HepG2 (cell line): ENCODE measurements around the gene RIPK3. TPM values are rescaled to one million over a fixed set of nuclear protein-coding genes. Genes with fewer than 3 reads are reported as not detected.

Source experiments
- ATAC-seq: fragments of 200-7000 bp; cut with Tn5 transposase; 3 replicates; pipeline ENCODE4 v1.9.1; 2020; ENCODE audit warnings: mild to moderate bottlenecking, moderate library complexity
- BruUV-seq: library from RNA; stranded (reverse); fragments of 400-500 nt; replicated peaks from 2 replicates; lab custom pipeline; 2021; lab: Mats Ljungman, UMichigan
- CTCF ChIA-PET: fragments of 300-600 bp; formaldehyde crosslinking; extraction: SDS; loops from one replicate; lab custom pipeline; 2021; ENCODE audit warnings: low total read pairs, inconsistent platforms, low intra/inter-chr PET ratio; lab: Yijun Ruan, JAX
- POLR2A ChIA-PET: fragments of 350-600 bp; sonication (Branson Sonifier 250); formaldehyde crosslinking; loops from one replicate; lab custom pipeline; 2020; ENCODE audit warnings: antibody characterized with exemption, inconsistent platforms; lab: Yijun Ruan, JAX
- DNase-seq: peaks from one replicate; pipeline ENCODE4 v3.0.0-alpha.2; 2015; ENCODE audit warnings: low spot score
- FAIRE-seq: peaks from 3 replicates; lab custom pipeline; 2011; peaks lifted over from hg19 to GRCh38; lab: Jason Lieb, UNC
- H2AFZ ChIP-seq: one replicate; pipeline ENCODE4 v1.6.1; 2011; ENCODE audit warnings: low read length, inconsistent platforms
- H3K27ac ChIP-seq: fragments of 300-600 bp; 3 replicates; pipeline ENCODE4 v1.8.0; 2011; ENCODE audit warnings: mixed run types, mild to moderate bottlenecking, mixed read lengths, low read length, inconsistent platforms; ENCODE audit not compliant: insufficient read depth; ENCODE audit errors: extremely low read length
- H3K27me3 ChIP-seq, 2 experiments: fragments of 200-600 bp in 1 of 2; 2 replicates in 1 of 2; 3 replicates in 1 of 2; pipeline versions ENCODE4 v1.6.0 to v1.8.0; 2011; ENCODE audit warnings: low read length in 2 of 2, mild to moderate bottlenecking in 2 of 2, moderate library complexity in 2 of 2, inconsistent platforms in 1 of 2; ENCODE audit not compliant: insufficient read depth in 2 of 2, control insufficient read depth in 1 of 2
- H3K36me3 ChIP-seq, 2 experiments: fragments of 200-600 bp in 1 of 2; replicated peaks in 1 of 2; 2 replicates in 1 of 2; 3 replicates in 1 of 2; pipeline versions ENCODE4 v1.5.1 to v1.8.0; 2011; ENCODE audit warnings: low read length in 2 of 2, inconsistent platforms in 1 of 2; ENCODE audit not compliant: insufficient read depth in 2 of 2, control insufficient read depth in 1 of 2
- H3K4me1 ChIP-seq: 2 replicates; pipeline ENCODE4 v1.5.1; 2012; ENCODE audit warnings: low read length, inconsistent platforms; ENCODE audit not compliant: insufficient read depth
- H3K4me2 ChIP-seq: 2 replicates; pipeline ENCODE4 v1.6.0; 2011; ENCODE audit warnings: low read depth, low read length, inconsistent platforms
- H3K4me3 ChIP-seq, 3 experiments: fragments of 200-600 bp in 1 of 3; sonication (generic), shearing (Covaris generic) in 1 of 3; replicated peaks in 1 of 3; 2 replicates each; pipeline ENCODE4 v1.5.1; 2011 to 2016; ENCODE audit warnings: low read length in 3 of 3, inconsistent platforms in 2 of 3, low read depth in 2 of 3, mild to moderate bottlenecking in 2 of 3, control low read depth in 1 of 3, mixed read lengths in 1 of 3; ENCODE audit not compliant: insufficient read depth in 1 of 3
- H3K79me2 ChIP-seq: one replicate; pipeline ENCODE4 v1.6.1; 2011; ENCODE audit warnings: low read length, inconsistent platforms; ENCODE audit not compliant: insufficient read depth
- H3K9ac ChIP-seq: 2 replicates; pipeline ENCODE4 v1.6.0; 2011; ENCODE audit warnings: mild to moderate bottlenecking, low read depth, low read length, inconsistent platforms; ENCODE audit not compliant: insufficient read depth
- H3K9me3 ChIP-seq: 2 replicates; pipeline ENCODE4 v1.5.1; 2012; ENCODE audit warnings: mild to moderate bottlenecking, low read length
- H4K20me1 ChIP-seq: 2 replicates; pipeline ENCODE4 v1.6.0; 2011; ENCODE audit warnings: inconsistent platforms, mild to moderate bottlenecking, low read length, moderate library complexity; ENCODE audit not compliant: insufficient read depth
- GLI4 ChIP-seq: sonication (generic); formaldehyde crosslinking; IDR thresholded peaks from 2 replicates; pipeline ENCODE4 v1.5.1; 2020; ENCODE audit warnings: missing genetic modification reagents, mild to moderate bottlenecking, moderate library complexity, borderline replicate concordance
- MTF1 ChIP-seq: sonication (generic); formaldehyde crosslinking; IDR thresholded peaks from 2 replicates; pipeline ENCODE4 v1.5.0; 2020; ENCODE audit warnings: missing genetic modification reagents
- ZNF350 ChIP-seq: sonication (generic); formaldehyde crosslinking; IDR thresholded peaks from 2 replicates; pipeline ENCODE4 v1.4.0; 2020; ENCODE audit warnings: mild to moderate bottlenecking, low read depth, missing genetic modification reagents, borderline replicate concordance
- ZNF407 ChIP-seq: sonication (generic); formaldehyde crosslinking; IDR thresholded peaks from one replicate; pipeline ENCODE4 v1.5.1; 2020; ENCODE audit warnings: mild to moderate bottlenecking, missing genetic modification reagents; ENCODE audit errors: not compliant biosample characterization
- ZNF674 ChIP-seq: sonication (generic); formaldehyde crosslinking; IDR thresholded peaks from 2 replicates; pipeline ENCODE4 v1.5.0; 2020; ENCODE audit warnings: low read depth, mild to moderate bottlenecking, missing genetic modification reagents
- ZNF772 ChIP-seq: sonication (generic); formaldehyde crosslinking; IDR thresholded peaks from 2 replicates; pipeline ENCODE4 v1.5.0; 2020; ENCODE audit warnings: mild to moderate bottlenecking, missing genetic modification reagents
- WGBS: methylation state at CpG from one replicate; pipeline ENCODE4 v1.1.6; 2017; ENCODE audit warnings: low lambda C conversion rate; 5-methylcytosine and 5-hydroxymethylcytosine counted together
- in situ Hi-C: cut with HindIII; loops from 2 replicates; pipeline ENCODE4 v1.10.0; 2017; ENCODE audit warnings: low pct_unique_long_range_greater_than_20kb; ENCODE audit not compliant: extremely low pct_ligation_motif_present
- intact Hi-C: fragments of 100-400 bp; cut with micrococcal nuclease; formaldehyde crosslinking; loops from one replicate; pipeline ENCODE4 v1.10.0; 2022; ENCODE audit not compliant: unreplicated experiment
- polyA plus RNA-seq, 8 experiments: library from polyadenylated mRNA; depleted of rRNA in 3 of 8; stranded (reverse) in 7 of 8; unstranded in 1 of 8; fragments of >200 nt; fragmentation: Illumina TruSeq in 4 of 8; extraction: Trizol in 4 of 8; gene quantifications; 2 replicates each; pipeline versions ENCODE4 v1.2.1 to v1.2.3, GENCODE V29; 2011 to 2016; ENCODE audit warnings: low read depth in 4 of 8, missing spikeins in 1 of 8, mixed read lengths in 1 of 8; ENCODE audit not compliant: insufficient read depth in 1 of 8
- total RNA-seq, 5 experiments: library from RNA; depleted of rRNA; stranded (reverse); fragments of >200 nt; fragmentation: Illumina TruSeq; extraction: Trizol; gene quantifications; 2 replicates each; pipeline ENCODE4 v1.2.3, GENCODE V29; 2016; ENCODE audit warnings: low read depth in 1 of 5
- TF ChIP-seq, protein P1 (sequence below): sonication (generic); formaldehyde crosslinking; IDR thresholded peaks from 2 replicates; pipeline ENCODE4 v1.5.1; 2020; ENCODE audit warnings: missing genetic modification reagents, mild to moderate bottlenecking, borderline replicate concordance

RIPK3 gene
- total and polyA plus RNA-seq, 2 of the 13 experiments (the other 11 are each of a cell fraction or from before 2014, with no cell fraction given): not detected

DNA sequence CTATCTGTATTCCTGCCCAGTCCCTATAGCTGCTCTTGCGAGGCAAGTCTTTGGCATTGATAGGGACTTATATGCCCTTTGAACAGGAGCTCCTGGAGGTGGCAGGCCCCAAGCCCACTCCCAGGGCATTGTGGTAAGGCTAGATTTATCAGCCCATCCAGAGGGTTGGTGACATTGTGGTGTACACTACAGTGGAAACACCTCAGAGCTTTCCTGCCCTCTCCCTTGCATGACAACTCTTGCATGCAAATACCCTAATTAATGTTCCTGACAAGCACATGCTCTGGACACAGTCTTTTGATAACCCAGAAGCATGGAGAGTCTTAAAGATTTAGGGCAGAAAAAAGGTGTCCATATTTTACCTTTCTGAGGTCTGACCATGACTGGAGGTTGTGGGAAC lies 815 bp upstream of the RIPK3 start:
- CTCF ChIA-PET: no interaction called here
- FAIRE-seq: no peak

More for the DNA sequence above, 815 bp upstream of the RIPK3 start:
- Histone ChIP-seq H3K4me1 (peaks cover 20% of the 10 kb centered on the region), H2AFZ (no peak overlapping the region), H3K4me3 (no peak overlapping the region), H3K4me2 (no peak overlapping the region), H3K9ac (no peak overlapping the region), H4K20me1 (no peaks in the 10 kb centered on the region), H3K36me3 (no peaks in the 10 kb centered on the region), H3K27ac (no peak overlapping the region), H3K9me3 (no peaks in the 10 kb centered on the region), H3K27me3 (peaks cover 5 to 46% of the 10 kb centered on the region in 2 experiments; a peak in 4 of 5 replicates), H3K79me2 (no peaks in the 10 kb centered on the region)
- no peak for ATAC-seq
- BruUV-seq: no TSS peak
- POLR2A ChIA-PET: interaction anchor here (1.0 kb wide), 1 partner anchor 91 kb away, joined by 4 read pairs; no protein-coding TSS in a partner anchor
- DNase-seq: no peak
- WGBS: 50% methylated on average over 1 of the region's 1 CpG
- intact Hi-C loops: no loop called here
- TF ChIP-seq ZNF407 (CRISPR knock-in tag) (no peak), ZNF674 (CRISPR knock-in tag) (no peak), MTF1 (CRISPR knock-in tag) (no peak), ZNF350 (no peak), GLI4 (no peak), ZNF772 (CRISPR knock-in tag) (no peak)
- TF ChIP-seq, protein P1, sequence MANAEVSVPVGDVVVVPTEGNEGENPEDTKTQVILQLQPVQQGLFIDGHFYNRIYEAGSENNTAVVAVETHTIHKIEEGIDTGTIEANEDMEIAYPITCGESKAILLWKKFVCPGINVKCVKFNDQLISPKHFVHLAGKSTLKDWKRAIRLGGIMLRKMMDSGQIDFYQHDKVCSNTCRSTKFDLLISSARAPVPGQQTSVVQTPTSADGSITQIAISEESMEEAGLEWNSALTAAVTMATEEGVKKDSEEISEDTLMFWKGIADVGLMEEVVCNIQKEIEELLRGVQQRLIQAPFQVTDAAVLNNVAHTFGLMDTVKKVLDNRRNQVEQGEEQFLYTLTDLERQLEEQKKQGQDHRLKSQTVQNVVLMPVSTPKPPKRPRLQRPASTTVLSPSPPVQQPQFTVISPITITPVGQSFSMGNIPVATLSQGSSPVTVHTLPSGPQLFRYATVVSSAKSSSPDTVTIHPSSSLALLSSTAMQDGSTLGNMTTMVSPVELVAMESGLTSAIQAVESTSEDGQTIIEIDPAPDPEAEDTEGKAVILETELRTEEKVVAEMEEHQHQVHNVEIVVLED: no peak
- in situ Hi-C loops: no loop called here
